Loucy (cell line): ENCODE data around the gene WDR35.

Experiments
- H2AFZ ChIP-seq: fragments of 200-600 bp; sonication (generic); 2 replicates; pipeline ENCODE4 v1.6.0; 2016; ENCODE audit warnings: antibody characterized with exemption, mild to moderate bottlenecking, low read length, moderate library complexity
- H3F3A ChIP-seq: fragments of 200-600 bp; 2 replicates; pipeline ENCODE4 v1.6.0; 2016; ENCODE audit warnings: antibody characterized with exemption, low read depth, mild to moderate bottlenecking
- H3K27me3 ChIP-seq: fragments of 200-600 bp; sonication (generic); 2 replicates; pipeline ENCODE4 v1.6.1; 2014; ENCODE audit warnings: low read length, mild to moderate bottlenecking; ENCODE audit not compliant: insufficient read depth, poor library complexity, severe bottlenecking
- H3K36me3 ChIP-seq: fragments of 200-600 bp; sonication (generic); 2 replicates; pipeline ENCODE4 v1.6.1; 2016; ENCODE audit warnings: low read length; ENCODE audit not compliant: insufficient read depth
- H3K4me1 ChIP-seq: fragments of 200-600 bp; sonication (generic); 2 replicates; pipeline ENCODE4 v1.5.1; 2014; ENCODE audit warnings: low read length, mild to moderate bottlenecking; ENCODE audit not compliant: insufficient read depth, poor library complexity, severe bottlenecking
- H3K4me2 ChIP-seq: fragments of 200-600 bp; sonication (generic); 2 replicates; pipeline ENCODE4 v1.6.0; 2014; ENCODE audit warnings: antibody characterized with exemption, low read length, low read depth, mild to moderate bottlenecking; ENCODE audit not compliant: poor library complexity, severe bottlenecking
- H3K4me3 ChIP-seq: fragments of 200-600 bp; sonication (generic); 2 replicates; pipeline ENCODE4 v1.5.1; 2014; ENCODE audit warnings: low read length, mild to moderate bottlenecking, mixed read lengths; ENCODE audit not compliant: poor library complexity, severe bottlenecking
- H3K79me2 ChIP-seq: fragments of 200-600 bp; sonication (generic); 2 replicates; pipeline ENCODE4 v1.6.1; 2014; ENCODE audit warnings: low read length; ENCODE audit not compliant: insufficient read depth
- H3K9ac ChIP-seq: fragments of 200-600 bp; sonication (generic); 2 replicates; pipeline ENCODE4 v1.6.0; 2014; ENCODE audit warnings: mild to moderate bottlenecking, low read depth, low read length, moderate library complexity; ENCODE audit not compliant: poor library complexity, severe bottlenecking
- H3K9me2 ChIP-seq: fragments of 200-600 bp; sonication (generic); replicated peaks from 2 replicates; pipeline ENCODE4 v1.6.1; 2016; ENCODE audit warnings: low read depth, low read length, mixed read lengths
- H3K9me3 ChIP-seq: fragments of 200-600 bp; sonication (generic); 2 replicates; pipeline ENCODE4 v1.6.1; 2014; ENCODE audit warnings: mild to moderate bottlenecking, antibody characterized with exemption, low read length, low read depth; ENCODE audit not compliant: insufficient read depth
- H4K20me1 ChIP-seq: fragments of 200-600 bp; sonication (generic); 2 replicates; pipeline ENCODE4 v1.6.0; 2014; ENCODE audit warnings: antibody characterized with exemption, low read length, mild to moderate bottlenecking; ENCODE audit not compliant: insufficient read depth, poor library complexity, severe bottlenecking
- CTCF ChIP-seq: fragments of 200-600 bp; sonication (generic); conservative IDR thresholded peaks from 2 replicates; pipeline ENCODE4 v1.5.1; 2014; ENCODE audit warnings: mild to moderate bottlenecking, antibody characterized with exemption, low read length
- EZH2phosphoT487 ChIP-seq: fragments of 200-600 bp; IDR thresholded peaks from 2 replicates; pipeline ENCODE4 v1.6.1; 2018; ENCODE audit warnings: antibody characterized with exemption, mild to moderate bottlenecking, moderate library complexity, borderline replicate concordance

Gene WDR35

GRCh38 chr2:20030224-20030623 is 40.3 kb upstream of the WDR35 start:
- no peaks in the 10 kb centered on the region for H3K9me3 ChIP-seq
- no peak overlapping the region for H3K9ac ChIP-seq
- H3F3A ChIP-seq: no peaks in the 10 kb centered on the region
- TF ChIP-seq CTCF (no peak), EZH2phosphoT487 (no peak)
- no peaks in the 10 kb centered on the region for H3K9me2 ChIP-seq
- peaks cover 77% of the 10 kb centered on the region; the same call in 1 of the 2 replicates for H3K36me3 ChIP-seq
- no peaks in the 10 kb centered on the region for H4K20me1 ChIP-seq
- no peaks in the 10 kb centered on the region for H3K27me3 ChIP-seq
- no peak overlapping the region for H3K4me2 ChIP-seq
- H3K4me1 ChIP-seq: peaks cover 9% of the 10 kb centered on the region
- no peaks in the 10 kb centered on the region for H3K79me2 ChIP-seq
- no peak overlapping the region for H3K4me3 ChIP-seq
- H2AFZ ChIP-seq: no peak overlapping the region

- no peaks in the 10 kb centered on the region for H3K9me2 ChIP-seq
- H3K27me3 ChIP-seq: no peaks in the 10 kb centered on the region
- H2AFZ ChIP-seq: no peak overlapping the region
- H3K9ac ChIP-seq: no peak overlapping the region
- TF ChIP-seq CTCF (no peak), EZH2phosphoT487 (no peak)
- no peaks in the 10 kb centered on the region for H3F3A ChIP-seq
- H3K79me2 ChIP-seq: no peaks in the 10 kb centered on the region
- H3K4me1 ChIP-seq: peaks cover 10% of the 10 kb centered on the region
- peaks cover 54% of the 10 kb centered on the region; the same call in 1 of the 2 replicates for H3K36me3 ChIP-seq
- H3K4me3 ChIP-seq: no peak overlapping the region
- no peaks in the 10 kb centered on the region for H3K9me3 ChIP-seq
- no peaks in the 10 kb centered on the region for H4K20me1 ChIP-seq
- H3K4me2 ChIP-seq: no peak overlapping the region
Observed at GRCh38 chr2:20027705-20028434, 38.0 kb upstream of the WDR35 start.

- TF ChIP-seq EZH2phosphoT487: no peak
- TF ChIP-seq CTCF: no peak
Observed at GRCh38 chr2:20027260-20027677, 37.4 kb upstream of the WDR35 start.

More at GRCh38 chr2:20027260-20027677, 37.4 kb upstream of the WDR35 start:
- H3K79me2 ChIP-seq: no peaks in the 10 kb centered on the region
- no peaks in the 10 kb centered on the region for H3K9me3 ChIP-seq
- no peaks in the 10 kb centered on the region for H3K27me3 ChIP-seq
- H3K4me3 ChIP-seq: no peak overlapping the region
- peaks cover 10% of the 10 kb centered on the region for H3K4me1 ChIP-seq
- no peak overlapping the region for H3K9ac ChIP-seq
- peaks cover 48% of the 10 kb centered on the region; the same call in 1 of the 2 replicates for H3K36me3 ChIP-seq
- H4K20me1 ChIP-seq: no peaks in the 10 kb centered on the region
- no peaks in the 10 kb centered on the region for H3K9me2 ChIP-seq
- H2AFZ ChIP-seq: no peak overlapping the region
- H3F3A ChIP-seq: no peaks in the 10 kb centered on the region
- no peak overlapping the region for H3K4me2 ChIP-seq
